HS-5 (cell line): ENCODE measurements around the gene AMN.

Experiments used
- DNase-seq: peaks from one replicate; pipeline ENCODE4 v3.0.0-alpha.2; 2012; ENCODE audit warnings: low read depth

Gene AMN

GRCh38 chr14:102899516-102899900, 23.0 kb upstream of the AMN start:
- no peak for DNase-seq

GRCh38 chr14:102900631-102901571, 21.6 kb upstream of the AMN start:
- DNase-seq: no peak

- no peak for DNase-seq
These were observed 20.8 kb upstream of the AMN start for GRCh38 chr14:102901633-102902032.

GRCh38 chr14:102902086-102902485, 20.4 kb upstream of the AMN start:
- DNase-seq: no peak

GRCh38 chr14:102902523-102903247, 19.8 kb upstream of the AMN start:
- DNase-seq: no peak

- DNase-seq: no peak
These were observed 19.1 kb upstream of the AMN start for GRCh38 chr14:102903248-102903888.

GRCh38 chr14:102903889-102904512, 18.5 kb upstream of the AMN start:
- no peak for DNase-seq

- DNase-seq: no peak
These were observed 17.1 kb upstream of the AMN start for GRCh38 chr14:102905116-102906108.

GRCh38 chr14:102906616-102907302, 15.7 kb upstream of the AMN start:
- DNase-seq: no peak

- DNase-seq: no peak
These were observed 15.1 kb upstream of the AMN start for GRCh38 chr14:102907303-102907844.

GRCh38 chr14:102907980-102908730, 14.3 kb upstream of the AMN start:
- no peak for DNase-seq

GRCh38 chr14:102908766-102909455, 13.6 kb upstream of the AMN start:
- DNase-seq: no peak

- no peak for DNase-seq
These were observed 13.0 kb upstream of the AMN start for GRCh38 chr14:102909462-102909861.

GRCh38 chr14:102909911-102910310, 12.6 kb upstream of the AMN start:
- no peak for DNase-seq

GRCh38 chr14:102910442-102910841, 12.0 kb upstream of the AMN start:
- no peak for DNase-seq

GRCh38 chr14:102911541-102911951, 10.9 kb upstream of the AMN start:
- no peak for DNase-seq

- DNase-seq: no peak
These were observed 10.3 kb upstream of the AMN start for GRCh38 chr14:102911991-102912761.
